Stimulated activated CD4-positive, alpha-beta T cell treated with anti-CD3 and anti-CD28 coated beads, Interleukin-2, amount 100 ng/mL, for 4 hours (primary cell): ENCODE measurements around the gene MRPL44.
"Not testable (repeated sequence)": the region's sequence is repeated elsewhere in the genome, so short reads cannot be mapped to it uniquely, and the experiment has no call there.

Source experiments
- DNase-seq: peaks from one replicate; pipeline ENCODE4 v3.0.0-alpha.2; 2020; ENCODE audit warnings: low read depth

The MRPL44 gene

GRCh38 chr2:223936862-223937326 is 20.4 kb upstream of the MRPL44 start:
- DNase-seq: no peak

DNA sequence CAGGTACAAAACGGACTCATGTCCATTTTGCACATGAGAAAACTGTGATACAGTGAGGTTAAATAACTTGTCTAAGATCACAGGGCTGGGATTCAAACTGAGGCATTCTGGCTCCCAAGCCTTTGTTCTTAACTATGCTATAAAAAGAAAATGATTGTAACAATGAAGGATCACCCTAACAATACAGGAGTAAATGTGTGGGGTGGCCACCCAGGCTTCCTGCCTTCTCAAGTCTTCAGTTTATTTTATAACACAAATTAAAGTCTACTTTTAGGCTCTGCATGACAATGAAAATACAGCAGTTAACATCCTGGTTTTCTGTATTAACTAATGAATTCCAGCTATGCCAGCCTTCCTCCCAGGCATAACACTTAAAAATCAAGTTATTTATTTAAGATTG is 19.7 kb upstream of the MRPL44 start:
- no peak for DNase-seq

DNA sequence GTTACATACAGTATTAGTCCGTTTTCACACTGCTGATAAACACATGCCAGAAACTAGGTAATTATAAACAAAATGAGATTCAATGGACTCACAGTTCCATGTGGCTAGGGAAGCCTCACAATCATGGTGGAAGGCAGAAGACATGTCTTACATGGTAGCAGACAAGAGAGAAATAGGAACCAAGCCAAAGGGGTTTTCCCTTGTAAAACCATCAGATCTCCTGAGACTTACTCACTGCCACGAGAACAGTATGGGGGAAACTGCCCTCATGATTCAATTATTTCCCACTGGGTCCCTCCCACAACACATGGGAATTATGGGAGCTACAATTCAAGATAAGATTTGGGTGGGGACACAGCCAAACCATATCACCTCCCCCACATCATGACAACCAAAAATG is 17.8 kb upstream of the MRPL44 start:
- DNase-seq: not testable (repeated sequence)

DNA sequence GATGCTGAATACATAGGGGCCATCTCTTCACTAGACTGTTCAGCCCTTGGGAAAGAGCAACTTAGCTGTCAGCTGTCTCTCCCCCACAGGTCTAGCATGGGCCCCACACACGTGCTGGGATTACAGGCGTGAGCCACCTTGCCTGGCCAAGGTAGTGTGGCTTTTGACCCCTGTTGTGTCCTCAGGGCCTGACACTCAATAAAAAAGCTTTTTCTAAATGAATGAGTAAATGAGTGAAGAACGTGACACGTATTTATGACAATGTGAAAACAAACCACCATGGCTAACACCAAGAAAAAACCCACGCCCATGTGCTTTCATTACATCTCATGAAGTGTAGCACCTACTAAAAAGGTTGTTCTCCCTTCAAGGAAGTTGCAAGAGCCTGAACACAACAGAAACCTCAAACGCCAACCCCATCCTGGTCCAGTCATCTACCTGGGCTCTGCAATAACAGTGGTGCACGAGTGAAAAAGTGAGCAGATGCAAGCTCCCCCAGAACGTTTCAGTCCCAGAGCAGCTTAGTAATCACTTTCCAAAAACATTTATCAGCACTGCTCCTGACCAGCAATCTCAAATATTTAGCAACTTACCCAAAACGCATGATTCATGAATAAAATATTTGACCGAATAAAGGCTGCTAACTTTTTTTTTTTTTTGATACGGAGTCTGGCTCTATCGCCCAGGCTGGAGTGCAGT is 15.5 kb upstream of the MRPL44 start:
- DNase-seq: peak; percentile 57

DNA sequence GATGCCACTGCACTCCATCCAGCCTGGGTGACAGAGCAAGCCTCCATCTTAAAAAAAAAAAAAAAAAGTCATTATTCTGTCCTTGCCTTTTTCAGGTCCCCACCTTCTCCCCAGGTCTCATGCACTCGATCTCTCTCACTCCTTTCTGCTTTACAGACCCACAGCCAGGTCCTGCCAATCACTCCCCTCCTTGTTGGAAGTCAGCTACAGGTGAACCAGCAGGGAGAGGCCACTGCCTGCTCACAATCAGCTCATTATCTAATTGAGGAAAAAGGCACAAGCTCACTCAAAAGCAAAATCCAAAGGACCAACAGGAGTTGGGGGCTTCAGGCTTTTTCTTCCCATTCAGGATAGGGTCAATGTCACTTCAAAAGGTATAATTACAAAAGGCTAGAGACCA is 14.1 kb upstream of the MRPL44 start:
- DNase-seq: no peak

DNA sequence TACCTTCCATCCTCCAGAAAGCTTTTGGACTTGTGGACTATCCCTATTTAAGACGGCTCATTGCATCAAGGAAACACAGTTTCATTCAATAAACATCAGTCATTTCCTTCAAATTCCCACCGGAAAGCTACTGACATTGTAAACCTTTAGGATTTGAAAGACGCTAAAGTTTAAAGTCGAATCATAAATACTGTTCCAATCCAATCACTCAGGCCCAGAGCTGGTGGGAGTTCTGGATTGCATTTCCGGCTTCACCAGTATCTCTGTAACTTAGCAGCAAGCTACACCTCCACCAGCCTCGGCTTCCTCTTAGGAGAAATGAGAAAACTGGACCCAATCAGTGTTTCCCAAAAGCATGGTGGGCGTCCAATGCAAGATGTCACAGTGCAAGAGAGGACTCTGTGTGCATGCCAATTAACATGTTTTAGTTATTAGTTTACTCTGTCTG is 13.7 kb upstream of the MRPL44 start:
- no peak for DNase-seq

- DNase-seq: no peak
Observed at GRCh38 chr2:223944166-223944702, 13.0 kb upstream of the MRPL44 start.

GRCh38 chr2:223944703-223945531 is 12.3 kb upstream of the MRPL44 start, which contains the start of gene WDFY1:
WDFY1 (minus strand) TSS chr2:223945335; CDS start chr2:223945284, 51 bp downstream.
- DNase-seq: peak; percentile 65

- DNase-seq: no peak
Observed at GRCh38 chr2:223945755-223946154, 11.5 kb upstream of the MRPL44 start.

GRCh38 chr2:223947711-223948205 is 9.5 kb upstream of the MRPL44 start:
- DNase-seq: no peak

- no peak for DNase-seq
Observed at GRCh38 chr2:223949241-223949840, 7.9 kb upstream of the MRPL44 start.

DNA sequence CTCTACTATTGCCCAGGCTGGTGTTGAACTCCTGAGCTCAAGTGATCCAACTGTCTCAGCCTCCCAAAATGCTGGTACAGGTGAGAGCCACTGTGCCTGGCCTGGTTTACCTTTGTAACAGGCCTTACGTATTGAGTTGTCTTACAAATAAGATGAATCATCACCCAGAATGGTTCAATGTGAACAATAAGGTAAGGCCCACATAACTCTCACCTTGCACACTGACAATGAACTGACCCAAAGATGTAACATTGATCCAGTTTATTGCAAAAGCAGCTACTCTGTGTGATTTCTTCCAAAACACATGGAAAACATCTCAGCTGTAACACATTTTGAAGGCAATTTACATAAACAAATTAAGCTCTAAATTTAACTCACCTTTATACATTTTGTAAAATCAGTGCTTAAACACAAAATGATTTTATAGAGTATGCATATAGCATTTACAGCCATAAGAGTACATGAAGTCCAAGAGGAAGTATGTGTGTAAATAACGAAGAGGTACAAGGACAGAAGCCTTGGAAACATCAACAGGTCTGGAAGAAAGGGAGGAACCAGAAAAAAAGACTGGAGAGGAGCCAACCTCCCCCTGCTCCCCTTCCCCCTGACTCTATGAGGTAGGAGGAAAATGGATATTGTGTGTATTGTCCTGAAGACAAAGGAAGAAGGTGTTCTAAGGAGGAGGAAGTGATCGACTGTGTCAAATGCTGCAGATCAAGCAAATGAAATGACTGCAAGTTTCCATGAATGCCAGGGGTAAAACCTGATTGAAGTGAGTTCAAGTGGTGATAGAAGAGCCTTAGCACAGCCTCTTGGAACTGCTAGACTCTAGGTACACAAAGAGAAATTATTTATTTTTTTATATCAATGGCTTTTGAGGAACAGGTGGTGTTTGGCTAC is 6.6 kb upstream of the MRPL44 start:
- DNase-seq: no peak

- DNase-seq: no peak
Observed at GRCh38 chr2:223952280-223952968, 4.8 kb upstream of the MRPL44 start.

DNA sequence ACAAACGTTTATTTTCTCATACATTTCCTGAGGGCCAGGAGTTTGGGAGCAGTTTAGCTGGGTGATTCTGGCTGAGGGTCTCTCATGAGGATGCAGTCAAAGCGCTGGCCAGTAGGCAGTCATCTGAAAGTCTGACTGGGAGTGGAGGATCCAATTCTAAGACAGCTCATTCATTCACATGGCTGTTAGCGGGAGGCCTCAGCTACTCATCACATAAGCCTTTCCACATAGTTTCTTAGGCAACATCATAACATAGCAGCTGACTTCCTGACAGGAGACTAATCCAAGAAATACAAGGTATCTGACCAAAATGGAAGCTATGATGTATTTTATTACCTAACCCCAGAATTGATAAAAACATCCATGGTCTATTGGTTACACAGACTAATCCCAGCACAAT is 2.9 kb upstream of the MRPL44 start:
- no peak for DNase-seq

- no peak for DNase-seq
Observed at GRCh38 chr2:223956300-223956699, 963 bp upstream of the MRPL44 start.

- no peak for DNase-seq
Observed at GRCh38 chr2:223959688-223960087, 2.4 kb downstream of the MRPL44 start.

DNA sequence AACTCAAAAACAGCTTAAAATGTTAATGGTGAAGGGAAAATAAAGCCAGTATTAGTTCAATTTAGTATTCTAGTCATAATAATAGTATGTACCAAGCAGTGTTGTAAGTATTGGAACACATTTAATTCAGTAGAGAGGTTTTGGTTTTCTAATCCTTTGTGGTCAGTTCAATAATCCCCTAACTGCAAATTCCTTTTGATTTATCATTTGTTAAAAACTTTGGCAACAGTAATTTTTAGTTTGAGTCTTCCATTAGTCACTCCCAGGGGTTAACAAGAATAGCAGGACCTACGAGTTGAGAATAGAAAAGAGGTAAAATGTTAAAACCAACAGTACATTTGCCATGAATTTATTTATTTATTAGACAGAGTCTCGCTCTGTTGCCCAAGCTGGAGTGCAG is 10.7 kb downstream of the MRPL44 start:
- DNase-seq: no peak

DNA sequence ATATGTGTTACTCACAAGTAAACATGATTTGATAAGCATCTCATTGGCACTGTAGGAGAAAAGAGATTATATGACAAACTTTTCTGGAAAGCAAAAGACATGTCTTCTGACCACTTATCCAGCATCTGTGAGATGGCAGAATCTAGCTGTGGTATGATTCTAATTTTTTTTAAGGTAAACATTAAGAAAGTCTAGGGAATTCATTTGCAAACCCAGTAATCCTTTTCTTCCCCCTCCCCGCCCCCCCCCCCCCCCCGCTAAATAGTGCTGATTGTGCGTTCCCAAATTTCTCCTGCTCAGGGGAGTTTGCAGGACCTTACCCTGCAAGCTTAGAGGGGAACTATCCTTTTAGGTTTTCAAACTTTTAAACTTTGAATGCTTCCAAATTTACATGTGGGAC is 12.1 kb downstream of the MRPL44 start:
- no peak for DNase-seq

GRCh38 chr2:223969856-223970255 is 12.6 kb downstream of the MRPL44 start:
- DNase-seq: no peak

- peak; percentile 51 for DNase-seq
Observed at GRCh38 chr2:223970343-223971128, 13.3 kb downstream of the MRPL44 start.
